GDM1 (cell line): Measurements from ENCODE around the gene ALPK1.
"Not testable (repeated sequence)": the region's sequence is repeated elsewhere in the genome, so short reads cannot be mapped to it uniquely, and the experiment has no call there.

ENCODE experiments used
- DNase-seq: peaks from one replicate; lab custom pipeline; 2025; lab: John Stamatoyannopoulos, UW

The ALPK1 gene

GRCh38 chr4:112296949-112297880 is at the start of gene ALPK1:
Gene ALPK1, plus strand, starts transcription at chr4:112297369.
- peak; percentile 44 for DNase-seq

- DNase-seq, result no peak
These were observed 46.0 kb upstream of the ALPK1 start for GRCh38 chr4:112251019-112251643.

- no peak for DNase-seq
These were observed 44.9 kb upstream of the ALPK1 start for GRCh38 chr4:112252234-112252633.

GRCh38 chr4:112253382-112254000 is 43.7 kb upstream of the ALPK1 start:
- DNase-seq, result no peak

- DNase-seq, result no peak
These were observed 40.1 kb upstream of the ALPK1 start for GRCh38 chr4:112257098-112257497.

GRCh38 chr4:112266823-112267222 is 30.3 kb upstream of the ALPK1 start:
- no peak for DNase-seq

- DNase-seq, result no peak
These were observed 27.1 kb upstream of the ALPK1 start for GRCh38 chr4:112270051-112270450.

GRCh38 chr4:112270640-112271421 is 26.3 kb upstream of the ALPK1 start:
- no peak for DNase-seq

GRCh38 chr4:112272292-112272691 is 24.9 kb upstream of the ALPK1 start:
- no peak for DNase-seq

DNA sequence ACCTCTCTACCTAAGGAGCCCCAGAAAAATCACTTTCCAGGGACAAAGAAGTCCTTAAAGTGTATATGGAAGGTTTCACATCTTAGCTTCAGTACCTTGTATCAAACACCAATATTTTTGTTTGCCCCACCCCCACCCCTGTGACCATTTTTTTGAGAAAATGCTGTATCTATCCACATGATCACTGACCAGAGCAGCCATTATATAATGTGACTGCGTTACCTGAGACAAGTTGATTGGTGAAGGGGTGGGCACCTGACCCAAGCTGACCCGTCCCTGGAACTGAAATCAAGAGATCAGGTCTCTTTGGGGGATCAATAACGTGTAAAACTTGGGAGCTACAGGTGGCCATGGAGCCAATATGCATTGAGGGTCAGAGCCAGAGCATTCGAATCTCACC is 22.2 kb upstream of the ALPK1 start:
- no peak for DNase-seq

GRCh38 chr4:112276113-112276512 is 21.1 kb upstream of the ALPK1 start:
- DNase-seq, result no peak

GRCh38 chr4:112277220-112277619 is 19.9 kb upstream of the ALPK1 start:
- DNase-seq, result no peak

DNA sequence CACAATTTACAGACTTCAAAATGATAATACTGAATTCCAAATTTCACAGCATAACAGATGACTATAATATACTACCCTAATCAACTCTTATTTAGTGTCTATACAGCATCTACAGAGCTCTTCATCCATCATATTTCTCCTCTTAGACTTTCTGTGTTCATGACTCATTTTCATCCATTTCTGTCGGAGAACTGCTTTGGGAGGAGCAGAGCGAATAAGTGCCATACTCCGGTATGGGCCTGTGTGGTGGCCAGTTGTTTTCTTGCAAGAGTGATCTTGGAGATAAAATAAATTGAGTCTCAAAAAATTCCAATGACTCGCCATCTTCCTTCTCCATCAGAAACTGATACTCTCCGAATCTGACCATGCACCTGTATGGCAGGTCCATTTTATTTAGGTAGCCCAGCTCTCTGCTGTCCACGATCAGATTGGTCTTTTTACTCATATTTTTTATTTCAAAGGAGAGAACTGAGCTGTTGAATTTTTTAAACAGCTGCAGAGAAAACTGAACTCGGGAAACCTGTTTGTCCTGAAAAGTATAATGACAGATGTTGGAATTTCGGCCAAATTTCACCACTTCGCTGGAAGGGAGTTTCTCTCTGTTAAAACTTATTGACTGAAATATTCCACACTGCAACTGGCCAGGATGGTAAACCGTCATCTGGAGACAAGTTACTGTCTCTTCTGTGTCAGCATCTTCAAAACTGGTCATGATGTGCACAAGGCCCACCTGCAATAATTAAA is 19.3 kb upstream of the ALPK1 start:
- DNase-seq, result no peak

DNA sequence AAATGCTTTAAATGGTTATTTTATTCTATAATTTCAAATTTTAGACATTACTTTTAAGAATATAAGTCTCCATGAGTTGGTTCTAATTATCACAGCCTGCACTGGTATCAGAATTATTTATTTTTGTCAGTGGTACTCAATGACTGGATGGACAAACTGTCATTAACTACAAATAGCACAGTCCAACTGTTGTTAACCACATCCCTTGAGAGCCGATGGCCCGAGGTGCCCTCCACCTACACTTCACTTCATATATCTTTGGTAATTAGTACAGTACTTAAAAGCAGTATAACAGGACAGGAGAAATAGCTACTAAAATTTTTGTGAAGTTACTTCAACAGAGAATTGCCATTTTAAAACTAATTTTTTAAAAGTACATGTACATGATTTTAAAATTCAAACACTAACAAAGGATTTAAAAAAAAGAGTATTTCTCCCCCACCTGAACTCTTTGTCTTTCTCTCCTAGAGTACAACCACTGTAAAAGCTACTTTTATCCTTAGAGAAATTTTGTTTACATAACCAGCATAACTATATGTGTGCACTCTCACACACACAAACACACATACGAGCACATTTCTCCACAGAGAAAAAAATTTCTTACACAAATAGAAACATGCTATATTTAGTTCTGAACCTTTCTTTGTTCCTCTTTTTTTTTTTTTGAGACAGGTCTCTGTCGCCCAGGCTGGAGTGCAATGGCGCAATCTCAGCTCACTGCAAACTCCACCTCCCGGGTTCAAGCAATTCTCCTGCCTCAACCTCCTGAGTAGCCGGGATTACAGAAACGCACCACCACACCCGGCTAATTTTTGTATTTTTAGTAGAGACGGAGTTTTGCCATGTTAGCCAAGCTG is 17.9 kb upstream of the ALPK1 start:
- DNase-seq, result no peak

DNA sequence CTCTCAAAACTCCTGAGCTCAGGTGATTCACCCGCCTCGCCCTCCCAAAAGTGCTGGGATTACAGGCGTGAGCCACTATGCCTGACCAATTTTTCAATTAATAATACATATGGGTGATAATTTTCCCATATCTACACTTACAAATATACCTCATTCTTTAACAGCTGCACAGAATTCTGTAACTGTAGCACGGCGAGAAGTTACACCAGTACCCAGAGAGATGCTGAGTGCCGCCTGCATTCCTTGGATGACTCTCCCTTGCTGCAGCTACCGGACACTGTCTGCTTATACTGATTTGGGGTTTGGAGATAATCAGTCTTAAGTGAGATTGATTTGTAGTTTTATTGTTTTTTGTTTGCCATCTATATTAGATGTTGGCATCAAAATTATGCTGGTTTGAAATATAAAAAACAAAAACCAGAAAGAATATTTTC is 17.3 kb upstream of the ALPK1 start:
- DNase-seq, result no peak

DNA sequence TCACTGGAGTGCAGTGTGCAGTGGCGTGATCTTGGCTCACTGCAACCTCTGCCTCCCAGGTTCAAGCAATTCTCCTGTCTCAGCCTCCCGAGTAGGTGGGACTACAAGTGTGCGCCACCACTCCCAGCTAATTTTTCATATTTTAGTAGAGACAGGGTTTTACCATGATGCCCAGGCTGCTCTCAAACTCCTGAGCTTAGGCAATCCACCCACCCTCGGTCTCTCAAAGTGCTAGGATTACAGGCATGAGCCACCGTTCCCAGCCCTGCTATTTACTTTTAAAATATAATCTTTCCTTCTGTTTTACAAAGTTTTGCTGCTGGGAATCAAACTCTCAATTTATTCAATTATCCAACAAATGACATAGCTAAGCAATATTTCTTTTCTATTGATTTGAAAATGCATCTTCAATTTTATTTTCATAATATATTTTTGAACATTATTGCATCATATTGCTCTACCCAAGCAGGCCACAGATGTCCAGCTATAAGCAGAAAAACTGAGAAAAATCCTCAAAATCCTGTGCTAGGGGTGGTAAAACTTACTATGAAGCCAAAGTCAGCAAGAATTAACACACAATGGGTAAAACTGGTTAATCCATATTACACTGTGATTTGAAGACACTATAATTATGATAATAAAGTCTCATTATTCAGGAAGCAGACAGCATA is 16.6 kb upstream of the ALPK1 start:
- DNase-seq, result no peak

GRCh38 chr4:112281895-112282398 is 15.2 kb upstream of the ALPK1 start:
- not testable (repeated sequence) for DNase-seq

DNA sequence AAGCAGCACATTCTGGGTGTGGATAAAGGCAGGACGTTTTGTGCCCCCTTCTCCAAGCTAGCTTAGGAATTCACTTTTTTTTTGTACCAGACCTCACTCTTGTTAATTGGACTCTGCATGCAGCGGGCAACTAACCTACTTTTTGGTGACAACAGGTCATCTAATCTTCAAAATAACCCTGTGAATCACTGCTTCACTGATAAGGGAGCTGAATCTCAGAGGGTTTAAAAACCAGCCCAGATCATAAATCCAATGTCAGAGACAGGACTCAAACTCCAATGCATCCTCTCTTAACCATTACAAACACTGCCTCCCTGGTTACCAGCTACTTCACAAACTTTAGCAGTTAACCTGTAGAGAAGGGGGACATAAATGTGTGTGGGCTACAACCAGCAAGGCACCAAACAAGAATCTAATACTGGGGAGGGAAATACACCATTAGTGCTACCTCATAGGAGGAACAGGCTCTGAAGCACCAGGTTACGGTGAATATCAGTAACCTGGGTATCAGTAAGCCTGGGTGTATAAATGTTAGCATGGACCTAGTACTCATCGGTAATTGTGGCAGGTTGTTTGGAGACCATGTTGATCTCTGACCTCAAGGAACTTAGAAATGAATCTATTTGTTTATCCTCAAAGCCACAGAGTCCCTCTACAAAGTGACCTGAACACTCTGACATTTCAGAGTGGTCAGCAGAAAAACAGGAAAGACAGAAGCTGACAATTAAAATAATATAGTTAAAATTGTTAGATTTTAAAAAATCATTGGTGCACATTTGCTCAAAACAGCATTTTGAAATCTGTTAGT is 14.1 kb upstream of the ALPK1 start:
- DNase-seq, result no peak

GRCh38 chr4:112284166-112284565 is 13.0 kb upstream of the ALPK1 start:
- no peak for DNase-seq
